ENCODE results near the gene MYO1D.

- TF ChIP-seq CTCF (IDR thresholded peaks at IDR 0.05) (no peak), POLR2A (IDR thresholded peaks at IDR 0.05) (no peak)
Measured at GRCh38 chr17:32904891-32905290, 28.0 kb upstream of the MYO1D start.

Measured in adrenal gland (tissue), 5 donors.